Mucosa of descending colon (tissue), 3 donors: ENCODE results near the gene EN2. TPM values are rescaled to one million over a fixed set of nuclear protein-coding genes. Genes with fewer than 3 reads are reported as not detected.
A peak's percentile ranks its signal among the peaks of the same experiment; 100 is the strongest.

Experiments used
- ATAC-seq: fragments of 200-7000 bp; cut with Tn5 transposase; one replicate; pipeline ENCODE4 v1.9.1; 2020; ENCODE audit warnings: mild to moderate bottlenecking, moderate library complexity
- DNase-seq, 3 donors: peaks; one replicate each; pipeline ENCODE4 v3.0.0-alpha.2; 2020
- H3K36me3 ChIP-seq: fragments of 200-600 bp; one replicate; pipeline ENCODE4 v1.8.0; 2021; ENCODE audit warnings: low read depth, mild to moderate bottlenecking
- H3K4me1 ChIP-seq: fragments of 200-600 bp; one replicate; pipeline ENCODE4 v1.8.0; 2021; ENCODE audit warnings: low read depth, mild to moderate bottlenecking
- H3K4me3 ChIP-seq: fragments of 200-600 bp; one replicate; pipeline ENCODE4 v1.8.0; 2021; ENCODE audit warnings: mild to moderate bottlenecking
- H3K9me3 ChIP-seq: fragments of 200-600 bp; one replicate; pipeline ENCODE4 v1.8.0; 2021; ENCODE audit warnings: mild to moderate bottlenecking
- CTCF ChIP-seq: fragments of 200-600 bp; IDR thresholded peaks from one replicate; pipeline ENCODE4 v1.8.0; 2022; ENCODE audit warnings: antibody characterized with exemption, mild to moderate bottlenecking
- intact Hi-C, 2 donors: fragments of 100-400 bp; cut with DNase I in 1 of 2; cut with micrococcal nuclease in 1 of 2; formaldehyde crosslinking; loops; one replicate each; pipeline versions ENCODE4 v1.11.0 to v1.11.1; 2022; cut with DNase I, micrococcal nuclease
- total RNA-seq, 3 donors: library from RNA; stranded (reverse); fragmentation: NEBNext Ultra II Directional in 2 of 3; extraction: Animal tissue kit (Norgen Biotek cat#: 25700) in 2 of 3; gene quantifications; one replicate each; pipeline versions ENCODE4 v1.2.1 to v1.2.4, GENCODE V29; 2021 to 2023
- donor health status: DM: no; HTN: no; CAD: no; lungs with moderate emphysema.
- donor health status: DM: no; HTN: no; CAD: no.
- donor health status: DM: no; HTN: yes; CAD: no.

EN2 gene
- total RNA-seq, 3 donors from 2014 or later: not detected

- Histone ChIP-seq H3K9me3 (no peaks in the 10 kb centered on the region), H3K4me1 (no peaks in the 10 kb centered on the region), H3K4me3 (no peak overlapping the region), H3K36me3 (no peaks in the 10 kb centered on the region)
- ATAC-seq: peak; percentile 75
- intact Hi-C loops: no loop called here
- DNase-seq: peak in 2 of 3 donors; percentile 64 to 78
- TF ChIP-seq CTCF: peak; percentile 46
Measured at GRCh38 chr7:155412416-155413253, 45.3 kb upstream of the EN2 start.

- H3K4me1 ChIP-seq: no peaks in the 10 kb centered on the region
- no peak for DNase-seq
- no peak for TF ChIP-seq CTCF
- intact Hi-C loops: no loop called here
- no peak for ATAC-seq
- H3K36me3 ChIP-seq: no peaks in the 10 kb centered on the region
- H3K9me3 ChIP-seq: no peaks in the 10 kb centered on the region
- no peak overlapping the region for H3K4me3 ChIP-seq
Measured at GRCh38 chr7:155414547-155415492, 43.1 kb upstream of the EN2 start.

GRCh38 chr7:155416646-155417380 lies 41.1 kb upstream of the EN2 start:
- Histone ChIP-seq H3K9me3 (no peaks in the 10 kb centered on the region), H3K36me3 (no peaks in the 10 kb centered on the region), H3K4me1 (no peaks in the 10 kb centered on the region), H3K4me3 (no peak overlapping the region)
- ATAC-seq (no peak), DNase-seq (no peak)
- TF ChIP-seq CTCF: no peak
- intact Hi-C loops: no loop called here

GRCh38 chr7:155418304-155418703 lies 39.6 kb upstream of the EN2 start:
- no peaks in the 10 kb centered on the region for H3K36me3 ChIP-seq
- ATAC-seq: no peak
- no peaks in the 10 kb centered on the region for H3K4me1 ChIP-seq
- no peak overlapping the region for H3K4me3 ChIP-seq
- no peaks in the 10 kb centered on the region for H3K9me3 ChIP-seq
- no peak for DNase-seq
- intact Hi-C loops: no loop called here
- TF ChIP-seq CTCF: no peak
